GM18868 (cell line): Measurements from ENCODE around the gene C1QTNF3.

Experiments used
- ATAC-seq: cut with Tn5 transposase; IDR thresholded peaks from one replicate; pipeline ENCODE4 v1.9.1; 2021; ENCODE audit warnings: mild to moderate bottlenecking, moderate library complexity; ENCODE audit not compliant: unreplicated experiment

The C1QTNF3 gene

GRCh38 chr5:34002629-34003328 is 40.2 kb downstream of the C1QTNF3 start:
- no peak for ATAC-seq

- no peak for ATAC-seq
Observed at GRCh38 chr5:34001241-34001841, 41.7 kb downstream of the C1QTNF3 start.

DNA sequence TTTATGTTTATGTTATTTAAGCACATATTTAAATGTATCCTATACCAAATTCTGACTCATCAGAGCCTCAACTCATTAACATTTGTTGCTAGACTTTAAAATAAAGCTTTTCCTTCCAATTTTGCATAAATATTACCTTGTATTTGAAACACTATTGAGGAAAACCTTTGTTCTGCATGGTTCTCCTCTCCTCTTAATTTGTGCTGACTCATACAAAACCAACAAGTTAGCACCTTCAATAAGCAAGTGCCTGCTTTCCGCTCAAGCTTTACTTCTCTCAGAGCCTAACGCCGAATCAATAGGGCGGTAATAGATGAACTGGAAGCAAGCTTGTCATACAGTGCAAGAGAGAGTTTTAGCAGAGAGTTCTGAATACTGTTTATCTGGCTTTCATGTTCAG is 43.0 kb downstream of the C1QTNF3 start:
- no peak for ATAC-seq

DNA sequence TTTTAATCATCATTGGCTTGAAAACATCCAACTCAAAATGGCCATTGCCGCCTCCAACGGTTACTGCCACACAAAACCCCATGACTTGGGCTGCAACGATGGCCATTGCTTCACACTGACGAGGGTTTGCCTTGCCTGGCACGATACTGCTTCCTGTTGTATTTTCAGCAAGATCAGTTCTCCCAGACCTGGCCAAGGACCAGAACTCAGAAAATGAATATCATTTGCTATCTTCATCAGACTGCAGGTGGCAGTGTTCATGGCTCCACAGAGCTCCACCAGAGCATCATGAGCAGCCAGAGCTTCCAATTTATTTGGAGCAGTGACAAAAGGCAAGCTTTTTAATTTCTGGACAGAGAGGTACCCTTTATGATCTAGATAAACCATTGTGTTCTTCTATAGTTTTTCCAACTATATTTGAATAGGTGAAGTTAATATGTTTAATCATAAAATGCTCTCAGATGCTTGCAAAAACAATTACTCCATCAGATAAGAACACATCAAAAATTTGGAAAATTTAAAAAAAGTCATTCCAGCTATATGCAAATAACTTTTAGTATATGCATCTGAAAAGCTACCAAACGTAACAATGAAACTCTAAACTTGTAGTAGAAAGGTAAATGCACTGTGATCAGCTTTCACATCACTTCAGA is 45.6 kb downstream of the C1QTNF3 start:
- peak; percentile 87 for ATAC-seq

GRCh38 chr5:33995865-33996264 is 47.1 kb downstream of the C1QTNF3 start:
- ATAC-seq, result no peak

- ATAC-seq, result no peak
Observed at GRCh38 chr5:33994845-33995244, 48.2 kb downstream of the C1QTNF3 start.

- no peak for ATAC-seq
Observed at GRCh38 chr5:33992864-33993263, 50.1 kb downstream of the C1QTNF3 start.

- no peak for ATAC-seq
Observed at GRCh38 chr5:33985447-33985846, 57.6 kb downstream of the C1QTNF3 start.

DNA sequence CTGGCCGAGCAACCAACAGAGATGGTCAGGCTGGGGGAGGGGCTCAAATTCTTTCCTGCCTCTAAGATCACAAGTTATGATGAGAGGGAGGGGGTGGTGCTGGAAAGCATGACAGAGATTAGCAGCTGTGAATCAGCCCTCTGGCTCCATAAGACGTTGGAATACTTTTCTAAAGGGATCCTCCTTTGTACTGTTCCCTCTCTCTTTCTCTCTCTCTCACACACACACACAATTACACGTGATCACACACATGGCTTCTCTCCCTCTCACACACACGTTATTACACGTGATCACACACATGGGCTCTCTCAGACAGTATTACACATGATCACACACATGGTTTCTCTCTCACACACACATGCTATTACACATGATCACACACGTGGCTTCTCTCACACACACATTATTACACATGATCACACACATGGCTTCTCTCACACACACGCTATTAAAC is 58.3 kb downstream of the C1QTNF3 start, which contains the start of gene SLC45A2:
TSS of gene SLC45A2 (minus strand) at position 23 of the 454 bp plus-strand sequence. CDS start 110 bp downstream, outside the sequence.
- ATAC-seq, result no peak

- ATAC-seq, result no peak
Observed at GRCh38 chr5:33984178-33984577, 58.8 kb downstream of the C1QTNF3 start.

DNA sequence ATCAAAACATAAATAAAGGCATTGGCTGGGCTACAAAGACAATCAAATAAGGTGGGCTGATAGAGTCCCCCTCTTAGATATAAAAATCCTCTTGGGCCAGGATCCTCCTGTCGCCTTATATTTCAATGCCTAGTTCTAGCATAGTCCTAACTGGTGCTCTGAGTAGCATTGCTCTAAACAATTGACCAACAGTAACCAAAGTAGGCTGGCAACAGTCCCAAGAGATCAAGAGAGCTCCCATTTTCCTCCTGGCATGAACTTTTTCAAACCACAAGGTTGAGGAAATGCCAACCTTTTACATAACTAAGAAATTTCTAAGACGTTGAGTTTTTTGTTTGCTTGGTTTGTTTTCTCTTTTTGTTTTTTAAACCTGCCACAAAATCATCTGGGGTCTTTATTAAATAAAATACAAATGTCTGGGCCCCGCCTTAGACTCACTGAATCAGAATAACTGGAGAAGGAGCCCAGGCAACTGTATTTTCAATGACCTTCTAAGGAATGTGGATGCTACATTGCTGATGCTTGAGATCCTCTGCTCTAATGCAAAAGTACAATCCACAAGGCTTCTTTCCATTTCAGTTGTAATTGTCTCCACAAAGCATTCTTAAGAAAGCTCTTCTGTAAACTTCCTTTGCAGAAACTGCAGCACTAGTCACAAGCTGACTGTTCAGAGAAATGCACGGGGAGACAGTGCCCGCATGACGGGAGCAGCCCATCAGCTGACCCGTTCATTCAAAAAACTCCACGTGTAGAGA is 61.4 kb downstream of the C1QTNF3 start:
- no peak for ATAC-seq

GRCh38 chr5:33980030-33980429 is 63.0 kb downstream of the C1QTNF3 start:
- no peak for ATAC-seq

GRCh38 chr5:33978306-33978705 is 64.7 kb downstream of the C1QTNF3 start:
- no peak for ATAC-seq

- no peak for ATAC-seq
Observed at GRCh38 chr5:33976307-33976706, 66.7 kb downstream of the C1QTNF3 start.

GRCh38 chr5:33975852-33976251 is 67.2 kb downstream of the C1QTNF3 start:
- ATAC-seq, result no peak

GRCh38 chr5:33973271-33973670 is 69.7 kb downstream of the C1QTNF3 start:
- peak; percentile 62 for ATAC-seq

- ATAC-seq, result peak; percentile 74
Observed at GRCh38 chr5:33969572-33970452, 73.2 kb downstream of the C1QTNF3 start.

- no peak for ATAC-seq
Observed at GRCh38 chr5:33968211-33969005, 74.6 kb downstream of the C1QTNF3 start.
